Measurements from ENCODE around the gene APLP2. TPM values are rescaled to one million over a fixed set of nuclear protein-coding genes. Genes with fewer than 3 reads are reported as not detected.

The APLP2 gene
- total RNA-seq, 1 donor: 278 TPM

DNA sequence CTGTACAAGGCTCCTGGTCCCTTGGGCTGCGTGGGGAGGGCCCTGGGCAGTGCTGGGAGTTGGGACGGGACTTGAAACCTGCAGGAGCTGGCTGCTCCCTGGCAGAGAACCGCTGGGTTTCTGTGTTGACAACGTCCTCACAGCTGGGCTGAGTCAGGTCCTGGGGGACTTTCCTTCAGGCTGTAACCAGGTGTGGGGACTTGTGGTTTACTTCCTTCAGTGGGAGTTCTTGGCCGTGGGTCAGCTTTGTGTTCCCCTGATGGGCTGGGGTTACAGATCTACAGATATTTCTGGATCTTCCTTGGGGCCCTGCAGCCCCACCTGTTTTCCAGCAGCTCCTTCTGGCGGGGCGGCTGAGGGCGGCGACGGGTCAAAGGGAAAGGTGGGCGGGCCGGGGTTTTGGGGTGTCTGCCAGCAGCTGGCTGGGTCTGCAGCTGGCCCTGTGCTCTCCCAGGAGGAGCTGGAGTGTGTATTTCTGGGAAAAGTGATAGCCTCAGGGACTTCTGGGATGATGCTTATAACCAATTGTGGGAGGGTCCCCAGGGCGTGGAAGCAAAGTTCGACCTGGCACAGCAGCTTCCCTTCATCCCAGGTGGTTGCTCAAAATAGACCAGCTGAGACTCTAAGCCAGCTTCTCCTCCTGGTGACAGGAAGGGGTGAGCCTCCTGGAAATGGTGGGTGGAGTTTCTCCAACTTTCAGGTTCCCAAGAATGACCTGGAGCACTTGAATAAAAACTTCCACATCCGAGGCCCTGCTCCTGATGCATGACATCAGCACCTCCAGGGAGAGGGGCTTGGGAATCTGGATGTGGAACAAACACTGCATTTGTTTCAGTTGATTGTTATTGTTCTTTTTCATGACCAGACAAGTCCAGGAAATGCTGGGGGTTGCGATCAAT, 109.0 kb downstream of the APLP2 start:
- no peak overlapping the region for H3K4me3 ChIP-seq (ENCODE audit: low read depth, low read length)
- no peak for DNase-seq (ENCODE audit: low read depth)
- TF ChIP-seq, protein P1, sequence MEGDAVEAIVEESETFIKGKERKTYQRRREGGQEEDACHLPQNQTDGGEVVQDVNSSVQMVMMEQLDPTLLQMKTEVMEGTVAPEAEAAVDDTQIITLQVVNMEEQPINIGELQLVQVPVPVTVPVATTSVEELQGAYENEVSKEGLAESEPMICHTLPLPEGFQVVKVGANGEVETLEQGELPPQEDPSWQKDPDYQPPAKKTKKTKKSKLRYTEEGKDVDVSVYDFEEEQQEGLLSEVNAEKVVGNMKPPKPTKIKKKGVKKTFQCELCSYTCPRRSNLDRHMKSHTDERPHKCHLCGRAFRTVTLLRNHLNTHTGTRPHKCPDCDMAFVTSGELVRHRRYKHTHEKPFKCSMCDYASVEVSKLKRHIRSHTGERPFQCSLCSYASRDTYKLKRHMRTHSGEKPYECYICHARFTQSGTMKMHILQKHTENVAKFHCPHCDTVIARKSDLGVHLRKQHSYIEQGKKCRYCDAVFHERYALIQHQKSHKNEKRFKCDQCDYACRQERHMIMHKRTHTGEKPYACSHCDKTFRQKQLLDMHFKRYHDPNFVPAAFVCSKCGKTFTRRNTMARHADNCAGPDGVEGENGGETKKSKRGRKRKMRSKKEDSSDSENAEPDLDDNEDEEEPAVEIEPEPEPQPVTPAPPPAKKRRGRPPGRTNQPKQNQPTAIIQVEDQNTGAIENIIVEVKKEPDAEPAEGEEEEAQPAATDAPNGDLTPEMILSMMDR (IDR thresholded peaks at IDR 0.05; ENCODE audit: insufficient read depth, low read depth, low read length): no peak

DNA sequence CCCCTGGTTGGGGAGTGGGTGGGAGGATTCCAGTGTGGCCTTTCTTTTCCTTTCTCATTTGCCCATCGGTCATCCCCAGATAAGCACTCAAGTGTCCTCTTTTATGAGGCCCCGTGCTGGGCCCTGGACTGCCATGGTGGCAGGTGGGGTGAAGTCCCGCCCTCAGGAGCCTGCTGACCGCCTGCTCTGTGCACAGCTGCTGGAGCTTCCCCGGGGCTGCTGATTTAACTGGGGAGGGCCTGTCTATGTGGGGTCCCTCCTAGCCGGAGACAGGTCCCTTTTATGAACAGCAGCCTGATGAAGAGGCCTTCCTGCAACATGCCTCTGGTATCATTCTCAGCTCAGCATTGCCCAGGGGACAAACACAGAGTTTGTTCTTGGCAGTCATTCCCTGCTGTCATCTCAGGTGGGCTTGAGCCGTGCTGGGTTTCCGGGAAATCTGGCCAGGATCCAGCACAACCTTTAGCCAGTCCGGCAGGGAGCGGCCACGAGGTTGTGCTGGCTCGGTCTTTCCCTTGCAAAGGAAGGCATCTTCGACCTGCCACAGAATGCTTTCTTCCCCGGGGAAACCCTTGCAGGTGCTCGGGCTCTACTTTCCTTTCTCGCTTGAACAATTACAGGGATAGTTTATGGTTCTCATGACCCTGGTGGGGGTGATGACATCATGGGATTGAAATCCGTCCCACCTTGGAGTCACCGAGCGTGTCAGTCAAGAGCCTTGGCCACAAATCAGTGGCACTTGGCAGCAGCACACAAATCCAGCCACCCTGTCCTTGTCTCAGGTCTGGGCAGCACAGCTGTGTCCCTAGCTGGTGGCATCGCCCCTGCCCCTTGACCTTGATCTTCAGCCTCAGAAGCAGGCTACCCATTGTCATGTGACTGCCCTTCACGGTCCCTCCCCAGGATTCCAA, 110.0 kb downstream of the APLP2 start:
- no peak overlapping the region for H3K4me3 ChIP-seq (ENCODE audit: low read depth, low read length)
- no peak for DNase-seq (ENCODE audit: low read depth)
- TF ChIP-seq, protein P1 (IDR thresholded peaks at IDR 0.05; ENCODE audit: insufficient read depth, low read depth, low read length): no peak

DNA sequence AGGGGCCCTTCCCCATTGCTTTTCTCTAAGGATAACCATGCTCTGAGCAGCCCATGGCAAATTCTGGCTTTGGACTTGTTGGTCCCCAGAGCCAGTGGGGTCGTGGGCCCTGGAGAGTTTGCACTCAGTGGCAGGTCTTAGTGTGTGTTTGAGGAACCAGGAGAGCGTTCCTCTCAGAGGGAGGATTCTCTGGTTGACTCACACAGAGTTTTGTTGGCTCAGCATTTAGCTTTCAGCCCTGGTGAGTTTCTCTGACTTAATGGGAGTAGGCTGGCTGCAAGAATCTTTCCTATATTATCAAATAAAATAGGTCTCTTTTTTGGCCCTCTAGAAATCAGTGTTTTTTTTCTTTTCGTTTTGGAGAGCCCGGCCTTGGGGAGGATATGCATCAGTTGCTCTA, 110.8 kb downstream of the APLP2 start:
- TF ChIP-seq, protein P1 (IDR thresholded peaks at IDR 0.05; ENCODE audit: insufficient read depth, low read depth, low read length): no peak
- DNase-seq (ENCODE audit: low read depth): no peak

DNA sequence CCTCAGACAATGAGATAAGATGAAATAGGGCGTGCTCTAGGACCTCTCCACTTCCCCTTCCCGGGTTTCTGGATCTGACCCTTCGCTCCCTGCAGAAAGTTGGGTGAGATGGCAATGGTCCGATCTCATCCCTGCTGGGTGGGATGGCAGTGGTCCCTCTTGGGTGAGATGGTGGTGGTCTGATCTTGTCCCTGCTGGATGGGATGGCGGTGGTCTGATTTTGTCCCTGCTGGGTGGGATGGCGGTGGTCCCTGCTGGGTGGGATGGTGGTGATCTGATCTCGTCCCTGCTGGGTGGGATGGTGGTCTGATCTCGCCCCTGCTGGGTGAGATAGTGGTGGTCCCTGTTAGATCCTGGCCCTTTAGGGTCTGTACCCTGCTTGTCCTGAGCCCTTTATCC, 111.2 kb downstream of the APLP2 start:
- TF ChIP-seq, protein P1 (IDR thresholded peaks at IDR 0.05; ENCODE audit: insufficient read depth, low read depth, low read length): no peak
- no peak for DNase-seq (ENCODE audit: low read depth)
- H3K4me3 ChIP-seq (ENCODE audit: low read depth, low read length): no peak overlapping the region

More for the DNA sequence above, 110.8 kb downstream of the APLP2 start:
- no peak overlapping the region for H3K4me3 ChIP-seq (ENCODE audit: low read depth, low read length)

DNA sequence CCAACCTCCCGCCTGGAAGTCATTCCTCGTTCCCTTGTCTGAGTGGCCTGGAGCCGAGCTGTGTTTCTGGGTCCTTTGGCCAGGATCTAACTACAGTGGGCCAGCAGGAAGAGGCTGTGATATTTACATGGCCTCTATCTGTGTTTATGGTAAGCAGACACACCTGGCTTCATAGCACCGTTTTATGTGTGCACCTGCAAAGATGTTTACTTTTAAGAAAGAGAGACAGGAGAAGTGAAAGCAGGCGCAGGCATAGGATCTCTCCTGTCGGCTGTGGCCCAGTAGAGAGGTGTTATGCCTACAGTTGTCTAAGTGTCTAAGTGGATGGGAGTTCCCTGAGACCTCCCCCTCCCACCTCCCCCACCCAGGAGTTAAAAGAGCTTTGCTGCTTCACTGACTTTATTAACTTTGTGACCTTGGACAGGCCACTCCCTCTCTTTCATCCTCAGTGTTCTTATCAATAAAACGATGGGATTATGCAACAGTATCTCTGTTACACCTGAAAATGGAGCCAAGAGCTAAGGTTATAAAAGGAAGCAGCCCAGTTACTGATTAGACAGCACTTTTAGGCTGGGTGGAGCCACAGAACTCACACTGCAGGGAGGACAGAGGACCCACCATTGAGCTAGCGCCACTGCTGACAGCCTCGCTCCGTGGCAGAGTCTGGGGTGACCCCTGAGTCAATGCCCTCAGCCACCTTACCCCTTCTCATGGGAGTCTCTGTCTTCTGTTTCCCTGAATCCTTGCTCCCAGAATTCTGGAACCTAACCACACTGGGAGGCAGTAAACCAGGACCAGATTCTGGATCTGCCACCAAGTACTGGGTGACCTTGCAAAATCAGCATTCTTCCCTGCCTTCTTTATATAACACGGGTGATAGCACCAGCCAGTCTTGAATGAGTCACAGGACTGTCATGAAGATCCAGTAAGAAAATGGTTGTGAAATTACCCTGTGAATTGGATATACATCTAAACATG, 111.9 kb downstream of the APLP2 start:
- TF ChIP-seq, protein P1 (IDR thresholded peaks at IDR 0.05; ENCODE audit: insufficient read depth, low read depth, low read length): no peak
- peak; percentile 67 for DNase-seq (ENCODE audit: low read depth)
- no peak overlapping the region for H3K4me3 ChIP-seq (ENCODE audit: low read depth, low read length)

Measured in fibroblast of villous mesenchyme (primary cell).